Astrocyte (in vitro differentiated cells and primary cell): Measurements from ENCODE around the gene CARS2.

ENCODE experiments used
- CTCF ChIP-seq: IDR thresholded peaks from 2 replicates; pipeline ENCODE4 v1.5.1; 2011; ENCODE audit warnings: low read depth, mild to moderate bottlenecking, inconsistent platforms, low read length, moderate library complexity; ENCODE audit not compliant: insufficient read depth
- EZH2 ChIP-seq: IDR thresholded peaks from 2 replicates; pipeline ENCODE4 v1.6.1; 2012; ENCODE audit warnings: mild to moderate bottlenecking, low read length, inconsistent platforms; ENCODE audit not compliant: insufficient read depth

DNA sequence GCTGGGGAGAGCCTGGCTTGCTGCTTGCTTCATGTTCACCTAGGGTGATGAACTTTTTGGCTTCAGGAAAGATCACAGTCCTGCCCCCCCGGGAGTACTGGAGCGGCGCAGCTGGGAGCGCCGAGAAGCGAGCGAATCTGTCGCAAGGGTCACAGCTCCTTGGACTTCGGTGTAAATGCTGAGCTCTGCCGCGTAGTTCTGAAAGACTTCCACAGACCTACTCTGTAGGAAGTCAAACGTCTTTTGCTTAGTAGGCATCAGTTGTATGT, 10.3 kb upstream of the CARS2 start:
- TF ChIP-seq CTCF (no peak), EZH2 (no peak)
